Gastroesophageal sphincter (tissue), 3 donors: ENCODE data around the gene SNX5.

ENCODE experiments used
- CTCF ChIP-seq, 4 experiments: fragments of 200-600 bp in 2 of 4; fragments of 450-650 bp in 2 of 4; sonication (generic) in 1 of 4; IDR thresholded peaks; one replicate each; pipeline ENCODE4 v1.5.1; 2017 to 2019; ENCODE audit warnings: antibody characterized with exemption in 4 of 4, mild to moderate bottlenecking in 2 of 4, moderate library complexity in 2 of 4
- EP300 ChIP-seq: sonication (generic); formaldehyde crosslinking; IDR thresholded peaks from one replicate; pipeline ENCODE4 v1.6.1; 2017; ENCODE audit warnings: antibody characterized with exemption, mild to moderate bottlenecking
- POLR2A ChIP-seq, 2 donors: fragments of 450-650 bp; IDR thresholded peaks; one replicate each; pipeline ENCODE4 v1.6.1; 2017; ENCODE audit warnings: antibody characterized with exemption in 2 of 2, mild to moderate bottlenecking in 2 of 2, moderate library complexity in 1 of 2
- POLR2AphosphoS5 ChIP-seq: sonication (generic); formaldehyde crosslinking; IDR thresholded peaks from one replicate; pipeline ENCODE4 v1.6.1; 2017; ENCODE audit warnings: antibody characterized with exemption

- TF ChIP-seq POLR2A (IDR thresholded peaks at IDR 0.05) = peak in 1 of 2 donors; percentile 11
- peak; percentile 79 for TF ChIP-seq POLR2AphosphoS5
- TF ChIP-seq CTCF (IDR thresholded peaks at IDR 0.05) = no peak
- TF ChIP-seq EP300 = no peak
These were observed 57.7 kb downstream of the SNX5 start for GRCh38 chr20:17910828-17911294.
